Subcutaneous adipose tissue (tissue), 4 donors: ENCODE results near the gene CER1. TPM values are rescaled to one million over a fixed set of nuclear protein-coding genes. Genes with fewer than 3 reads are reported as not detected.

ENCODE experiments used
- total RNA-seq, 4 donors: library from RNA; depleted of rRNA; stranded (reverse); fragments of >200 nt; gene quantifications; one replicate each; pipeline ENCODE4 v1.1.0, GENCODE V29; 2016
- TF ChIP-seq, protein P1 (sequence below): fragments of 450-650 bp; IDR thresholded peaks from one replicate; pipeline ENCODE4 v1.5.1; 2016; ENCODE audit warnings: low read depth, mild to moderate bottlenecking, control low read depth, antibody characterized with exemption, moderate library complexity

The CER1 gene
- total RNA-seq, 4 donors from 2014 or later = not detected

DNA sequence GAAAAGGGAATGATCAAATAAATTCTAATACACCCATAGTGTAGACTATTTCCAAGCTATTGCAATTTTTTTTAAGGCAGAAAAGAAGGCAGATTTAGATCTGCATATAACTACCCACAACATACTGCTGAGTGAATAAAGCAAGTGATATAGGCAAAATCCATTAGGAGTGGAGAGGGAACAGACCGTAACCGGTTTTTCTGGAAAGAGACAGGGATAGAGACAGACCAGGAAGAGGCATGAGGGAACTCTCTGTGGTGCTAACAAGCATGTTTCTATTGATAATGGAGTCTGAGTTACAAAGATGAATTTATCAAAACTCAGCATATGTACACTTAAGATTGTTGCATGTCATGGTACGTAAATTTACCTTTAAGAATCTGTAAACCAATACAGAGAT, 43.8 kb downstream of the CER1 start:
- TF ChIP-seq, protein P1, sequence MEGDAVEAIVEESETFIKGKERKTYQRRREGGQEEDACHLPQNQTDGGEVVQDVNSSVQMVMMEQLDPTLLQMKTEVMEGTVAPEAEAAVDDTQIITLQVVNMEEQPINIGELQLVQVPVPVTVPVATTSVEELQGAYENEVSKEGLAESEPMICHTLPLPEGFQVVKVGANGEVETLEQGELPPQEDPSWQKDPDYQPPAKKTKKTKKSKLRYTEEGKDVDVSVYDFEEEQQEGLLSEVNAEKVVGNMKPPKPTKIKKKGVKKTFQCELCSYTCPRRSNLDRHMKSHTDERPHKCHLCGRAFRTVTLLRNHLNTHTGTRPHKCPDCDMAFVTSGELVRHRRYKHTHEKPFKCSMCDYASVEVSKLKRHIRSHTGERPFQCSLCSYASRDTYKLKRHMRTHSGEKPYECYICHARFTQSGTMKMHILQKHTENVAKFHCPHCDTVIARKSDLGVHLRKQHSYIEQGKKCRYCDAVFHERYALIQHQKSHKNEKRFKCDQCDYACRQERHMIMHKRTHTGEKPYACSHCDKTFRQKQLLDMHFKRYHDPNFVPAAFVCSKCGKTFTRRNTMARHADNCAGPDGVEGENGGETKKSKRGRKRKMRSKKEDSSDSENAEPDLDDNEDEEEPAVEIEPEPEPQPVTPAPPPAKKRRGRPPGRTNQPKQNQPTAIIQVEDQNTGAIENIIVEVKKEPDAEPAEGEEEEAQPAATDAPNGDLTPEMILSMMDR = no peak

DNA sequence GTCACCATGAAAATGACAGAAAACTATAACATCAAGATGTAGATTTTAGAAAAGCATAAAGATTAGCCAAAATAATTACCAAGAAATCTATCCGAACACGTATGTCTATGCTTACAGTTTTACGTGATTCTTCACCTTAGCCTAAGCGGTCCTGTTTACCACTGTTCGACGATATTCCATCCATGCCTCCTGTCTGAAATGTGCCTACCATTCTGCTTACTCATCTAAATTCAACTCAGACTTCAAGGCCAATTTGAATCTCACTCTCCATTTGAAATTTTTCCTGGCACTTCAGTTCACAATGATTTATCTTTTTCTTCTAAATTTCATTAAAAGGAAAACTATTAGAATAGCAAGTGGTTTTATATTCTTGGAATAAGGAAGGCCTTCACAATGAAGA, 44.7 kb downstream of the CER1 start:
- TF ChIP-seq, protein P1 = no peak

DNA sequence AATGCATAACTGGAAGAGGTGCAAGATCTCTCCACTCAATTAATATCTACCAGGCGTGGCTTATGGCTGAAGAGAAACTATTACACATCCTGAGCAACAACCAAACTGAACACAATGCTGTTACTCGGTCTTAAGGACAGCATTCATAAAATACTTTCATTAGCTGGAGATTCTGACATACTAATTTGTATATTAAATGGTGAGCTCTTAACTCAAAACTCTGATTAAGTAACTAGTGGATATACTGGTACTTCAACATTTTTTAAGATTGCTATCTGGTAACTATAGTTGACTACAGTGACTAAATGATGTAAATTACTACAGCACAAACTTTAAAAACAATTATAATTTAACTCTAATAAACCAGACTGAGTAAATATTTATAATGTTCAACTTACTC, 45.1 kb downstream of the CER1 start:
- TF ChIP-seq, protein P1 = no peak

DNA sequence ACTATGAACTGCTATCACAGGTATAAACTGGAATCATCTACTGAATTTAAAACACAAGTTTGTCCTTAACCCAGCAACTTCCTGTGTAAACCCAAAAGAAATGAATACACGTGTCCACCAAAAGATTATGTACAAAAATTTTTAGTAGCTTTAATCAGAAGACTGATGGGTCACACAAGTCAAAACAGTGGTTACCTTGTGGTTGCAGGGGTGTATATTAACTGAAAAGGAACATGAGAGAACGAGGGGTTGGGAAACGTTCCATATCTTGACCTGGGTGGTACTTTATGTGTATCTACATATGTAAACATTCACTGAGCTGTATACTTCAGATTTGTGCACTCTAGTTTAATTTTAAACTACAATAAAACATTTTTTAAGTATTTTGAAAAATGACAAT, 47.9 kb downstream of the CER1 start:
- TF ChIP-seq, protein P1 = no peak

DNA sequence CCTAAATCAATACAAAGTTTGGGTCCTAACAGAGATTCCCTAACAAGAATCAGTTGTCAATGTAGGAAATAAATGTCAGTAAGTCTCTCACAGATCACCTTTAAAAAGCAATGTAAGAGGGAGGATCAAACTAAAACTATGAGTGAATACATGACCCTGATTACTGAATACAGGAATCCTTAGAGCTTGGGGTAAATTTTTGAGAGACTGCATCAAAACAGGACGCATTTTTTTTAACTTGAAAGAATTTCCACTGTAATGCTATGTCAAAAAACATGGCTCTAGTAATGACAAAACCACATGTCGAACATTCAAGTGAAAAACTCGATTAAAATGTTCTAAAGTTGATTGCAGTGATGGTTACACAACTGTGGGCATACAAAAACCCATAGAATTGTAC, 51.2 kb downstream of the CER1 start:
- TF ChIP-seq, protein P1 = no peak

DNA sequence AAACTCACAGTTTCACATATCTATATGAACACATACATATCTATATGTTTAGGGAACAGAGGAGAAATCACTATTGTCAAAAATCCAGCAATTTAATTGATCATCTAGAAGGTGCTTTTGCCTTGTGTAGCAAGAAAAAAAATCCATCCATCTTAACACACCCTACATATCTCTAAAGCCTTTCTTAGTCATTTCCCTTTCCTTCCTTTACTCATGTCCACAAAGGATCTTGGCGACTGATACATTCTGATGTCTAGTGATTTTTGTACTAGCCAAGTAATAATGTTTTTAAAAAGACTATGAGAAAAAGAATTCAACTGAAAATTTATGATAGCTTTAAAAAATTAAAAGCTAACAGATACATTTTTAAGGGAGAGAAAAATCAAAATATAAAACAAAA, 51.8 kb downstream of the CER1 start:
- TF ChIP-seq, protein P1 = no peak

Other genes starting within 250 kb of the CER1 start
- gene ZDHHC21, start 29.3 kb downstream of the CER1 start, total RNA-seq = 10 to 100 TPM in 3 of 4 donors, 1 to 10 TPM in 1; 10.0 to 20.7 (median 12.4) TPM
- 10 to 100 TPM in 2 of 4 donors, 1 to 10 TPM in 2; 3.2 to 14.5 (median 10.0) TPM for gene FREM1, start 187.7 kb upstream of the CER1 start, total RNA-seq